ENCODE measurements around the gene DSC1.

GRCh38 chr18:31162419-31162793, 250 bp downstream of the DSC1 start:
- TF ChIP-seq REST (IDR thresholded peaks at IDR 0.05; ENCODE audit: insufficient read depth in 1 of 2, low read depth in 2 of 2, low read length in 2 of 2) (no peak), SIN3A (IDR thresholded peaks at IDR 0.05; ENCODE audit: borderline replicate concordance, insufficient read depth, low read length) (no peak), POLR2AphosphoS5 (IDR thresholded peaks at IDR 0.05; ENCODE audit: low read depth, low read length) (no peak), TAF1 (IDR thresholded peaks at IDR 0.05; ENCODE audit: borderline replicate concordance, insufficient read depth, low read length) (no peak)

Measured in PFSK-1 (cell line).